Fibroblast of the aortic adventitia (primary cell): ENCODE measurements around the gene GRID2IP. TPM values are rescaled to one million over a fixed set of nuclear protein-coding genes. Genes with fewer than 3 reads are reported as not detected.
"Not testable (repeated sequence)": the region's sequence is repeated elsewhere in the genome, so short reads cannot be mapped to it uniquely, and the experiment has no call there.

ENCODE experiments used
- DNase-seq: peaks from one replicate; pipeline ENCODE4 v3.0.0-alpha.2; 2010; ENCODE audit warnings: low read depth
- H3K4me3 ChIP-seq: 2 replicates; pipeline ENCODE4 v1.5.1; 2011; ENCODE audit warnings: low read depth, mild to moderate bottlenecking, control low read depth, low read length, moderate library complexity
- total RNA-seq: library from RNA; depleted of rRNA; stranded (reverse); fragments of >200 nt; gene quantifications from 2 replicates; pipeline ENCODE4 v1.2.3, GENCODE V29; 2012; ENCODE audit warnings: low replicate concordance
- TF ChIP-seq, protein P1 (sequence below): IDR thresholded peaks from 2 replicates; pipeline ENCODE4 v1.5.1; 2011; ENCODE audit warnings: mild to moderate bottlenecking, low read length, control low read depth, inconsistent platforms; ENCODE audit not compliant: insufficient read depth

The GRID2IP gene
- total RNA-seq, 1 donor: not detected

DNA sequence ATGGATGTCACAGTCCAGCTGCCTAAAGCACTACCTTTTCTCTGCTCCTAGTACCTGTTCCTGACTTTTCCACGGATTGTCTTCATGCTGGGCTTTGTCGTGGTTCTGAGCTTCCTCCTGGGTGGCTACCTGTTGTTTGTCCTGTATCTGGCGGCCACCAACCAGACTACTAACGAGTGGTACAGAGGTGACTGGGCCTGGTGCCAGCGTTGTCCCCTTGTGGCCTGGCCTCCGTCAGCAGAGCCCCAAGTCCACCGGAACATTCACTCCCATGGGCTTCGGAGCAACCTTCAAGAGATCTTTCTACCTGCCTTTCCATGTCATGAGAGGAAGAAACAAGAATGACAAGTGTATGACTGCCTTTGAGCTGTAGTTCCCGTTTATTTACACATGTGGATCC is 37.3 kb upstream of the GRID2IP start:
- no peak overlapping the region for H3K4me3 ChIP-seq
- TF ChIP-seq, protein P1, sequence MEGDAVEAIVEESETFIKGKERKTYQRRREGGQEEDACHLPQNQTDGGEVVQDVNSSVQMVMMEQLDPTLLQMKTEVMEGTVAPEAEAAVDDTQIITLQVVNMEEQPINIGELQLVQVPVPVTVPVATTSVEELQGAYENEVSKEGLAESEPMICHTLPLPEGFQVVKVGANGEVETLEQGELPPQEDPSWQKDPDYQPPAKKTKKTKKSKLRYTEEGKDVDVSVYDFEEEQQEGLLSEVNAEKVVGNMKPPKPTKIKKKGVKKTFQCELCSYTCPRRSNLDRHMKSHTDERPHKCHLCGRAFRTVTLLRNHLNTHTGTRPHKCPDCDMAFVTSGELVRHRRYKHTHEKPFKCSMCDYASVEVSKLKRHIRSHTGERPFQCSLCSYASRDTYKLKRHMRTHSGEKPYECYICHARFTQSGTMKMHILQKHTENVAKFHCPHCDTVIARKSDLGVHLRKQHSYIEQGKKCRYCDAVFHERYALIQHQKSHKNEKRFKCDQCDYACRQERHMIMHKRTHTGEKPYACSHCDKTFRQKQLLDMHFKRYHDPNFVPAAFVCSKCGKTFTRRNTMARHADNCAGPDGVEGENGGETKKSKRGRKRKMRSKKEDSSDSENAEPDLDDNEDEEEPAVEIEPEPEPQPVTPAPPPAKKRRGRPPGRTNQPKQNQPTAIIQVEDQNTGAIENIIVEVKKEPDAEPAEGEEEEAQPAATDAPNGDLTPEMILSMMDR: no peak
- DNase-seq: no peak

DNA sequence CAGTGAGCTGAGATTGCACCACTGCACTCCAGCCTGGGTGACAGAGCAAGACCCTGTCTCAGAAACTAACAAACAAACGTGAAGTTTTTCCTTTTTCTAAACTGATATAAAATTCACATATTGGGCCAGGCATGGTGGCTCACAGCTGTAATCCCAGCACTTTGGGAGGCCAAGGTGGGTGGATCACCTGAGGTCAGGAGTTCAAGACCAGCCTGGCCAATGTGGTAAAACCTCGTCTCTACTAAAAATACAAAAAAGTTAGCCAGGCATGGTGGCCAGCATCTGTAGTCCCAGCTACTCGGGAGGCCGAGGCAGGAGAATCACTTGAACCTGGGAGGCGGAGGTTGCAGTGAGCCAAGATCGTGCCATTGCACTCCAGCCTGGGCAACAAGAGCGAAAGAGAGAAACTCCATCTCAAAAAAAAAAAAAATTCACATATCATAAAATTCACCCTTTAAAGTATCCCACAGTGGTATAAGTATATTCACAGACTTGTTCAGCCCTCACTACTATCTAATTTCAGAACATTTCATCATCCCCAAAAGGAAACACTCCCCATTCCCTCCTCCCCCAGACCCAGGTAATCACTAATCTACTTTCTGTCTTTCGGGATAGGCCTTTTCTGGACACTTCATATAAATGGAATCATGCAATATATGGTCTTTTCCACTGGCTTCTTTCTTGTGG is 34.6 kb upstream of the GRID2IP start:
- not testable (repeated sequence) for DNase-seq, H3K4me3 ChIP-seq

DNA sequence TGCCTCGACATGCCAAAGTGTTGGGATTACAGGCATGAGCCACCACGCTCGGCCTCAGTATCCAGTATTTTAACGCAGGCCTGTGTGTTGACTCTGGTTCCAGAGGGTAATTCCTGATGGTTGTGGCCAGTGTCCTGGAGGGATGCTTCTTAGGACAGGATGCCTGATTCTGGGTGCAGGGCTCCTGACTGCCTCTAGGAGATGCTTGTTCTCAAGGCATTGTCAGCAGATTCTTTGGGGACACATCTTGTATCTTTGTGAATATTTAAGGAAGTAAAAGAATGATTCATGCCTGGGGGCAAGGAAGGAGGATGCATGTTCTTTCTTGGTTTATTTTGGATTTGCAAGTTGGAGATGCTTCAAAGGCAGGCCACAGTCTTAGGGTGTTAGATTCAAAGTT is 28.2 kb upstream of the GRID2IP start:
- TF ChIP-seq, protein P1: peak; percentile 21
- DNase-seq: no peak
- no peak overlapping the region for H3K4me3 ChIP-seq

DNA sequence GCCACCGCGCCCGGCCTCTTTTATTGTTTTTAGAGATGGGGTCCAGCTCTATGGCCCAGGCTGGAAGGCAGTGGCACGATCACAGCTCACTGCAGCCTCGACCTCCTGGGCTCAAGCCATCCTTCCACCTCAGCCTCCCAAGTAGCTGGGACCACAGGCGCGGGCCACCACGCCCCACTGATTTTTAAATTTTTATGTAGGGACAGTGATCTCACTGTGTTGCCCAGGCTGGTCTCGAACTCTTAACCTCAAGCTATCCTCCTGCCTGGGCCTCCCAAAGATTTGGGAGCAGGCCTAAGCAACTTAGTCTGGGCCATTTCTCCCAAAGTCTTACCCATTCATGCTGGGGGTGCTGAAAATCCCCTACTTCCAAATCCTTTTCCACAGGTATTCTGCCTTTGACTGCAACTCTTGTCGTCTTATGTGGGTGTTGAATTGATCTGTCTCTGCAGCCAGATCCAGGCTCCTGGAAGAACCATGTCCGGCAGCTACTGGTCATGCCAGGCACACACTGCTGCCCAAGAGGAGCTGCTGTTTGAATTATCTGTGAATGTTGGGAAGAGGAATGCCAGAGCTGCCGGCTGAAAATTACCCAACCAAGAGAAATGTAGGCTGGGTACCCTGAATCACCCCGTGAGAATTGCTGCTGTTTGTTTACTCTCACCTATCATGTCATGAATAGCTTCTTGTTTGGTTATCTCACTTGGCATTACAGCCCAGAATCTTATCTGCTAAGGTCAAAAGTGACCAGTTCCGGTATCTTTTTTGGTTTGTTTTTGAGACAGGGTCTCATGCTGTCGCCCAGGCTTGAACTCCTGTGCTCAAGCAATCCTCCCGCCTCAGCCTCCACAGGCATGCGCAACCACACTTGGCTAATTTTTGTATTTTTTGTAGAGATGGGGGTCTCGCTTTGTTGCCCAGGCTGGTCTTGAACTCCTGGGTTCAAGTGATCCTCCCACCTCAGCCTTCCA is 27.1 kb upstream of the GRID2IP start:
- no peak for DNase-seq
- TF ChIP-seq, protein P1: no peak

DNA sequence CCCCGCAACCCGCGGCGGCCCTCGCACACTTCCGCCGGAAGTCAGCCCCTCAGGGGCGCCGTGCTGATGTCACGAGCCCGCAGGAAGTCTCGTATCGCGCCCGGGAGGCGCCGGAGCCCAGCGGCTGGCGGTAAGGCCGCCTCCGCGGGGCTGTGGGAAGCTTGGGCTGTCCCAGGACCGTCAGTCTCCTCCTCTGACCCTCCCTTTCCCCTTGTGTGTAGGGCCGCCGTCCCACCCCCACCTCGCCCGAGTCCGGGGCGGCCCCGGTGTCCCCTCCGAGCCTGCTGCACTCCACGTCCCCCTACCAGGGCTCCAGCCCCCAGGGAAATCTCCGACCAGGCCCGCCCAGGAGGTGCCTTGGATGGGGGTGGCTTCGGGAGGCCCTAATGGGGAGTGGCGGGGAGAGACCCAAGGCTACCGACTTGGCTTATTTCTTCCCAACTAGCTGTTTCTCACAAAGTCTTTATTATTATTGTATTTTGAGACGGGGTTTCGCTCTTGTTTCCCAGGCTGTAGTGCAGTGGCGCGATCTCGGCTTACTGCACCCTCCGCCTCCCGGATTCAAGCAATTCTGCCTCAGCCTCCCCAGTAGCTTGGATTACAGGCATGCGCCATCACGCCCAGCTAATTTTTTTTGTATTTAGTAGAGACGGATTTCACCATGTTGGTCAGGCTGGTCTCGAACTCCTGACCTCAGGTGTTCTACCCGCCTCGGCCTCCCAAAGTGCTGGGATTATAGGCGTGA is 26.3 kb upstream of the GRID2IP start, which contains the start of gene ZDHHC4:
Gene ZDHHC4 (plus strand): TSS at position 86 of the 745 bp plus-strand sequence. CDS start 3,108 bp downstream, outside the sequence.
- TF ChIP-seq, protein P1: no peak
- peak; percentile 89 for DNase-seq
- H3K4me3 ChIP-seq: peak within 1 kb of the TSS; percentile 73

More for the DNA sequence above, 27.1 kb upstream of the GRID2IP start:
- H3K4me3 ChIP-seq: peak overlapping the region; percentile 73

DNA sequence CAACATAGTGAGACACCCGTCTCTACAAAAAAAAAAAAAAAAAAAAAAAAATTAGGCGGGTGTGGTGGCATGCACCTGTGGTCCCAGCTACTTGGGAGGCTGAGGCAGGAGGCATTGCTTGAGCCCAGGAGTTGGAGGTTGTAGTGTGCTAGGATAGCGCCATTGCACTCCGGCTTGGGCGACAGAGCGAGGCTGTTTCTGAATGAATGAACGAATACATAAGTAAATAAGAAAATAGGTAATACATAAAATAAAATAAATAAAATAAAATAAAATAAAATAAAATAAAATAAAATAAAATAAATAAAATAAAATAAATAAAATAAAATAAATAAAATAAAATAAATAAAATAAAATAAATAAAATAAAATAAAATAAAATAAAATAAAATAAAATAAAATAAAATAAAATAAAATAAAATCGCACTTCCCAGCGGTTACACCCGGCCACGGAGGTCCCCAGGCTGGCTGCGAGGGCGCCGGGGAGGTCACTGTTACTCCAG is 25.7 kb upstream of the GRID2IP start:
- peak overlapping the region; percentile 73 for H3K4me3 ChIP-seq
- DNase-seq: peak; percentile 15

DNA sequence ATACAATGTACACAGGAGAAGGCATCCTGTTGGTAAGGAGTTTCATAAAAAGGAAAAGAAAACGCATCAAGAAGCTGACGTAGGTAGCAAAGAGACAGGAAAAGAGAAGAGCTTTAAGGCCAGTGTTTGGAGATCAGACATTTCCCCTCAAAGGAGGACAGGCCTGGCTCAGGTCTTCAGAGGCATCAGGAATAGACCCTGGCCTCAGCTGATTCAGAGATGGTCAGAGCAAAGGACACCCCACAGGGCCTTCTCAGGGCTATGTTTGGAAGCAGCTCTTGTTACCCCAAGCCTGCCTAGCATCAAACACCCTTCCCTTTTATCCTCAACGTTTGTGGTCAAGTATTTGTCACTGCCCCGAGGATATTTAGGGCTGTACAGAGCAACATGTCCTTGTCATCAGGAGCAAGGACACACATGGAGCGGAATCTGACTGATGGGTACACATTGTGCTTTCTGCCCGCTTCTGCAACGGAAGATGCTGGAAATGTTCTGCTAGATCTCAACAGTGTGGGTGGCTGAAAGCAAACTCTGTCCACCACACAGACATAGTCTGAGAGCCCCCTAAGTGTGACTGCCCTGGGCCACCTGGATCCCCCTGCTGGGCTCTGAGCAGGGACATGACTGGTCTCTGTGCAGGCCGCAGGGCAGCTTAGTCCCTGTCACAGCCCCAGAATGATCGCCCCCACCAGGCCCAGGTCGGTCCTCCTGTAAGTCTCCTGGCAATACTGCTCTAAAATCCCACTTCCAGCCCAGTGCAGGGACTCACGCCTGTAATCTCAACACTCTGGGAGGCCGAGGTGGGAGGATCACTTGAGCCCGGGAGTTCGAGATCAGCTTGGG is 25.0 kb upstream of the GRID2IP start:
- peak overlapping the region; percentile 67 for H3K4me3 ChIP-seq

More for the DNA sequence above, 25.0 kb upstream of the GRID2IP start:
- no peak for DNase-seq
- TF ChIP-seq, protein P1: no peak
